ENCODE data around the gene CLCN6.

CLCN6 gene

GRCh38 chr1:11831945-11832725 is 26.1 kb downstream of the CLCN6 start:
- DNase-seq: no peak

- no peak for DNase-seq
Observed at GRCh38 chr1:11833497-11833896, 27.5 kb downstream of the CLCN6 start.

- DNase-seq: no peak
Observed at GRCh38 chr1:11833900-11834299, 27.9 kb downstream of the CLCN6 start.

DNA sequence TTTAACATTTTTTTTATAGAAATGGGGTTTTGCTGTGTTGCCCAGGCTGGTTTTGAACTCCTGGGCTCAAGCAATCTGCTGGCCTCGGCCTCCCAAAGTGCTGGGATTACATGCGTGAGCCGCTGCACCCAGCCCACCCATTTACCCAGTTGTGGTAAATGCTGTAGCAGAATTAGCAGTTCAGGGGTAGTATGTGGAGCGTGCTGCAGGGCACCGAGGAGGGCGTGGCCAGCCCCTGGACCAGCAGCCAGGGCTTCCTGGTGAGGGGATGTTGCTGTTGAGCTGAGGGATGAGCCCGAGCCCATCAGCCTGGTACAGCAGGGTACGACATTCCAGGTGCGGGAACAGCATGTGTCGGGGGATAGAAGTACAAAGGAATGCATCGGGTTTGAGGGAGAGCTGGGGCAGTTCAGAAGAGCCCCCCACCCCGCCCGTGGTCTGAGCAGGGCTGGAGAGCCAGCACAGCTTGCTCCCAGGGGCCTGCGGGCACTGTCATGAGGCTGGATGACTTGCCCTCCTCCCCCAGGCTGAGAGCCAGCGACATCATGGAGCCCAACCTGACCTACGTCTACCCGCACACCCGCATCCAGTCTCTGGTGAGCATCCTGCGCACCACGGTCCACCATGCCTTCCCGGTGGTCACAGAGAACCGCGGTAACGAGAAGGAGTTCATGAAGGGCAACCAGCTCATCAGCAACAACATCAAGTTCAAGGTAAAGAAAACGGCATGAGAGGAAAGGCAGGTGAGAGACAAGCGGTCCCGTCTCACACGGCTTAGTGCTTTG is 29.6 kb downstream of the CLCN6 start:
- no peak for DNase-seq

DNA sequence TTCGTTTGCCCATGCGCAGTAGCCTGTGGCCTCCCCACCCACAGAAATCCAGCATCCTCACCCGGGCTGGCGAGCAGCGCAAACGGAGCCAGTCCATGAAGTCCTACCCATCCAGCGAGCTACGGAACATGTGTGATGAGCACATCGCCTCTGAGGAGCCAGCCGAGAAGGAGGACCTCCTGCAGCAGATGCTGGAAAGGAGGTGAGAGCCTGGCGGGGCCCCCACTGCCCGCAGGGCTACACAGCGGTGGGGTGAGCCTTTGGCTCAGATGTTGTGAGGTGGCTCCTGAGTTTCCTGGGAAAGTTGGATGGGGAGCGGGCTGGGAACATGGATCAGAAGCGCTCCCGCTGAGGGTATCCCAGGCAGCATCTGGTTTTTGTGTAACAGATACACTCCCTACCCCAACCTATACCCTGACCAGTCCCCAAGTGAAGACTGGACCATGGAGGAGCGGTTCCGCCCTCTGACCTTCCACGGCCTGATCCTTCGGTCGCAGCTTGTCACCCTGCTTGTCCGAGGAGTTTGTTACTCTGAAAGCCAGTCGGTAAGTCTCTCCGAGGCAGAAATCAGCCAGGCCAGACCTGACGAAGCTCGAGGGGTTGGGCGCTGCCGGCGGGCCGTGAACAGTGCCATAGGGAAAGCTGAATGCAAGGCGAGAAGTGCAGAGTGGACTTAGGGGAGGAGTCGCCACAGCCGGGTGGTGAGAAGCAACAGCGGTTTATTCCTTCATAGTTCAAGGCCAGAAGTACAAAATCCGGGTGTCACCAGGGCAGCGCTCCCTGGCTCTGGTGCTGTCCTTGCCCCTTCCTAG is 31.2 kb downstream of the CLCN6 start:
- no peak for DNase-seq

DNA sequence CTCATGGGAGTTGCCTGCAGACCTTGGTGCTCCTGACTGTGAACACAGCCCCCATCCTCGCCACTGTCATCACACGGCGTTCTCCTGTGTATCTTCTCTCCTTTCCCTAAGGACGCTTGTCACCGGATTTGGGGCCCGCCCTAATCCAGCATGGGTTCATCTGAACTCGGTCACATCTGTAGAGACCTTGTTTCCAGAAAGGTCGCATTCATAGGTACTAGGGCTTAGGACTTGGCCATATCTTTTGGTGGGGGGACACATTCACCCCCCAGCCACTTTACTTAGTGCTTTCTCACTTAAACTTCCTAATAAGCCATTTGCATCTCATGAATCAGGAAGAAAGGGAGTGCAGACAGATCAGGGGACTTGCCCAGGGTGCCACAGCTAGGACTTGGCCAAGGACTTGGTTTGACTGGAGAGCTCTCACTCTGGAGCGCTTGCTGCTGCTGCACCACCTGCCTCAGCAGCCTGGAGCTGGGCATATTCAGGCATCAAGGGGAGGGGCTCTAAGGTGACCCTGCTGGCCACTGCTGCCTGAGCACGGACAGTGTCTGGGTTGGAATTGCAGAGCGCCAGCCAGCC is 31.9 kb downstream of the CLCN6 start:
- DNase-seq: no peak

GRCh38 chr1:11838349-11839272 is 32.6 kb downstream of the CLCN6 start:
- DNase-seq: peak; percentile 74 to 82 (median 79)

DNA sequence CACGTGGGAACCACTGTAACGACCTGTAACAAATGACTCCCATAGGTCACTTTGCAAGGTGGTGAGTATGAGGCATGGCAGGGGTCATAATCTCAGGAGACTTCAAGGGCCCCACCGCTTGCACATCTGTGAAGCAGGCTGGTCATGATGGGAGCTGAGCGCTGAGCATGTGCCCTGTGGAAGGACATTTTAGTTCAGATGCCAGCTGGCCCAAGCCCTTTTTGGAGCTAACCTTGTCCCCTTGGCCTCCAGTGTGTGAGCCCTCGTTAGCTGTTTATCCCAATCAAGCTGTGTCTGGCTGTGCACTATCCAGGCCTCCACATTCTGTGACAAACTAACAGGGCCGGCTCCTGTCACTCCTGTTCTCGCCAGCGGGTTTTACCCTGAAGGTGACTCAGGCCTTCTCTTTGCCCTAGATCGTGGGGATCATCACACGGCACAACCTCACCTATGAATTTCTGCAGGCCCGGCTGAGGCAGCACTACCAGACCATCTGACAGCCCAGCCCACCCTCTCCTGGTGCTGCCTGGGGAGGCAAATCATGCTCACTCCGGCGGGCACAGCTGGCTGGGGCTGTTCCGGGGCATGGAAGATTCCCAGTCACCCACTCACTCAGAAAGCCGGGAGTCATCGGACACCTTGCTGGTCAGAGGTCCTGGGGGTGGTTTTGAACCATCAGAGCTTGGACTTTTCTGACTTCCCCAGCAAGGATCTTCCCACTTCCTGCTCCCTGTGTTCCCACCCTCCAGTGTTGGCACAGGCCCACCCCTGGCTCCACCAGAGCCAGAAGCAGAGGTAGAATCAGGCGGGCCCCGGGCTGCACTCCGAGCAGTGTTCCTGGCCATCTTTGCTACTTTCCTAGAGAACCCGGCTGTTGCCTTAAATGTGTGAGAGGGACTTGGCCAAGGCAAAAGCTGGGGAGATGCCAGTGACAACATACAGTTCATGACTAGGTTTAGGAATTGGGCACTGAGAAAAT is 34.0 kb downstream of the CLCN6 start:
- no peak for DNase-seq

GRCh38 chr1:11841245-11842153 is 35.5 kb downstream of the CLCN6 start:
- peak; percentile 39 to 58 (median 44) for DNase-seq

DNA sequence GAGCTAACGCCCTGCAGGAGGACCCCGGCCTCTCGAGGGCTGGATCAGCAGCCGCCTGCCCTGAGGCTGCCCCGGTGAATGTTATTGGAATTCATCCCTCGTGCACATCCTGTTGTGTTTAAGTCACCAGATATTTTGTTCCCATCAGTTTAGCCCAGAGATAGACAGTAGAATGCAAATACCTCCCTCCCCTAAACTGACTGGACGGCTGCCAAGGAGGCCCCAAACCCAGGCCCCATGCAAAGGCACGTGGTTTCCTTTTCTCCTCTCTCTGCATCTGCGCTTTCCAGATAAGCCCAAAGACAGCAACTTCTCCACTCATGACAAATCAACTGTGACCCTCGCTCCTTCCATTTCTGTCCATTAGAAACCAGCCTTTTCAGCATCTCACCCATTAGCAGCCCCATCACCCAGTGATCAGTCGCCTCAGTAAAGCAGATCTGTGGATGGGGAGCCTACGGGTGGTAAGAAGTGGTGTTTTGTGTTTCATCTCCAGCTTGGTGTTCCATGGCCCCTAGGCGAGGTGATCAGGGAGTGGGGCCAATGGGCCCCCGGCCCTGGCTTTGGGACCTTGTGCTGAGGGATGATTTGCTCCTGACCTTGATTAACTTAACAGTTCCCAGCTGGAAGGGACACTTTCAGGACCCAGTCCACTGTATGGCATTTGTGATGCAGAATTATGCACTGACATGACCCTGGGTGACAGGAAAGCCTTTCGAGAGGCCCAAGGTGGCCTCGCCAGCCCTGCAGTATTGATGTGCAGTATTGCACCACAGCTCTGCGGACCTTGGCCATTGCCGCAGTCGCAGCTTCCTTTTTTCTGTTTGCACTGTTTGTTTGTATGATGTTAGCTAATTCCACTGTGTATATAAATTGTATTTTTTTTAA is 36.4 kb downstream of the CLCN6 start:
- peak; percentile 44 to 53 (median 47) for DNase-seq

GRCh38 chr1:11845641-11846335 is 39.8 kb downstream of the CLCN6 start:
- no peak for DNase-seq

DNA sequence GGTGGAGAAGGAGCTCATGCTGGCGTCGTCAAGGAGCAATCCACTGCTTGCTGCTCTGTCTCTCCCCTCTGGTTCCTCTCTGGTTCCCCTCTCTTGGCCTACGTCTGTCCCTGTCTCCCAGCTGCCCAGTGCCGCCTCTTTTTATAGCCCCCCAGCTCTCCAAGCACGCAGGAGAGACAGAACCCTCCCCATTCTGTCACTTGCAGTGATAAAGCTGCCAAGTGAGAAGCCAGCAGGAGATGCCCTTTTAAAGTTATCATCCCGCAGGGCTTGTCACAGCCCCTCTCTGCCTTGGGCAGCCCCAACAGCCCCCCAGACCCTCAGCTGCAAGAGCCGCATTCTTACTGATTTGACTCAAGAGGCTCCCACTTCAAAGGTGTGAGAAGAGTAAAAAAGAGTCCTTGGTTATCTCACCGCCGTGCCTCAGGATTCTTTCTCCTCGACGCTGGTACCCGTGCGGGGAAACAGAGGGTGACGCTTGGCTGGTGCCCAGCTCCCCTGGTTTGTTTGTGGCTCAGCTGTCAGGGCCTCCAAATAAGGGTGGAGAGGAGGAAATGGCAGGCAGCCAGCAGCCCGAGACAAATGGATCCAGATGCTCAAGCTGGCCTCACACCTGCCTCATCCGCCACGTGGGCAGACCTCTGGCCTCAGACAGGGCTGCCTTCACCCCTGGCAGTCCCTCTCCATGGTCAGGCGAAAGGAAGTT is 41.8 kb downstream of the CLCN6 start, which contains the start of gene NPPA:
TSS of gene NPPA (minus strand) at position 117 of the 706 bp plus-strand sequence. CDS start at position 18, 99 bp downstream.
- no peak for DNase-seq

DNA sequence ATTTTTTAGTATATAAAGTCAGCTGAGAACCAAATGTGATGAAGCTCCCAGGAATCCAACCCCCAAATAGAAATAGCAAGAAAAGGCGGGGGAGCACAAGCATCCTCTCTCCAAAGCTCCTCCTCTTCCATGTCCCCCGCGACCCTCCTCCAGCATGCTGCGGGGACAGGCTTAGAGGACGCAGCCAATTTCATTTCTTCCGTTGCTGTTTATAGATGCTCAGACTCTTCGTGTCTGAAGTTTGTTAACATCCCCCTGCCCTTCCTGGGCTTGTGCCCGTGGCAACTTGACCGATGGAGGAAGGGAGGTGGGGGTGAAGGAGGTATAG is 42.3 kb downstream of the CLCN6 start:
- no peak for DNase-seq

- DNase-seq: no peak
Observed at GRCh38 chr1:11850156-11850555, 44.2 kb downstream of the CLCN6 start.

DNA sequence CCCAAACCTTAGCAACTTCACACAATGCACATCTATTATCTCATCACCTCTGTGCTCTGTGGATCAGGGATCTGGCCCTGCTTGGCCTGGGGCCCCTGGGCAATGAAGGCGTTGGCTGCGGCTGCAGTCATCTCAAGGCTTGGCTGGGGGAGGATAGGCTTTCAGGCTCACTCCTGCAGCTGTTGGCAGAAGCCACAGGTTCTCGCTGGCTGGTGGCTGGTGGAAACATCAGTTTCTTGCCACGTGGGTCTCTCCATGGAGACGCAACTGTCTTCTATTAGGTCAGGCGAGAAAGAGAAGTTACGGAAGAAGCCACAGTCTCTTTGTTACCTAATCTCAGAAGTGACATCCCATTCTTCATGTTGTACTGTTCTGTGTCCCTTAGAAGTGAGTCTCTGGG is 45.2 kb downstream of the CLCN6 start:
- peak; percentile 41 to 46 (median 44) for DNase-seq

- no peak for DNase-seq
Observed at GRCh38 chr1:11854519-11854918, 48.5 kb downstream of the CLCN6 start.

GRCh38 chr1:11855430-11855829 is 49.4 kb downstream of the CLCN6 start:
- DNase-seq: no peak

All from suppressor macrophage treated with lipopolysaccharide for 1 hour (primary cell).